Keratinocyte (primary cell): Measurements from ENCODE around the gene EPHB3. TPM values are rescaled to one million over a fixed set of nuclear protein-coding genes. Genes with fewer than 3 reads are reported as not detected.

ENCODE experiments used
- DNase-seq: peaks from one replicate; pipeline ENCODE4 v3.0.0-alpha.2; 2011; ENCODE audit warnings: low read depth, missing footprints, low spot score
- FAIRE-seq: peaks from 2 replicates; lab custom pipeline; 2011; peaks lifted over from hg19 to GRCh38; lab: Jason Lieb, UNC
- H2AFZ ChIP-seq: 2 replicates; pipeline ENCODE4 v1.6.0; 2012; ENCODE audit warnings: low read length, control low read depth, inconsistent platforms; ENCODE audit not compliant: control insufficient read depth
- H3K27ac ChIP-seq: 2 replicates; pipeline ENCODE4 v1.5.1; 2011; ENCODE audit warnings: low read length; ENCODE audit not compliant: control insufficient read depth, insufficient read depth
- H3K27me3 ChIP-seq: 3 replicates; pipeline ENCODE4 v1.6.0; 2011; ENCODE audit warnings: low read length; ENCODE audit not compliant: control insufficient read depth, insufficient read depth; ENCODE audit errors: extremely low read depth
- H3K36me3 ChIP-seq, 2 experiments: 2 replicates in 1 of 2; 3 replicates in 1 of 2; pipeline ENCODE4 v1.5.1; 2011; ENCODE audit warnings: low read length in 2 of 2, mild to moderate bottlenecking in 1 of 2; ENCODE audit not compliant: control insufficient read depth in 2 of 2, insufficient read depth in 2 of 2; ENCODE audit errors: extremely low read depth in 1 of 2
- H3K4me1 ChIP-seq: 3 replicates; pipeline ENCODE4 v1.5.1; 2011; ENCODE audit warnings: low read length; ENCODE audit not compliant: control insufficient read depth, insufficient read depth; ENCODE audit errors: extremely low read depth
- H3K4me2 ChIP-seq: 3 replicates; pipeline ENCODE4 v1.6.0; 2011; ENCODE audit warnings: low read depth, low read length; ENCODE audit not compliant: control insufficient read depth, insufficient read depth; ENCODE audit errors: extremely low read depth
- H3K4me3 ChIP-seq, 3 experiments: fragments of 200-600 bp in 1 of 3; sonication (generic) in 1 of 3; 2 replicates in 2 of 3; 3 replicates in 1 of 3; pipeline ENCODE4 v1.5.1; 2011 to 2016; ENCODE audit warnings: low read length in 3 of 3, mild to moderate bottlenecking in 3 of 3, control low read depth in 2 of 3, inconsistent platforms in 1 of 3, low read depth in 1 of 3, mixed read lengths in 1 of 3, mixed run types in 1 of 3, moderate library complexity in 1 of 3; ENCODE audit not compliant: control insufficient read depth in 2 of 3, insufficient read depth in 2 of 3; ENCODE audit errors: extremely low read depth in 1 of 3
- H3K79me2 ChIP-seq: 2 replicates; pipeline ENCODE4 v1.6.0; 2012; ENCODE audit warnings: low read length; ENCODE audit not compliant: control insufficient read depth, insufficient read depth
- H3K9ac ChIP-seq: 3 replicates; pipeline ENCODE4 v1.6.0; 2011; ENCODE audit warnings: low read length; ENCODE audit not compliant: control insufficient read depth, insufficient read depth; ENCODE audit errors: extremely low read depth
- H3K9me1 ChIP-seq: 3 replicates; pipeline ENCODE4 v1.6.0; 2011; ENCODE audit warnings: low read length; ENCODE audit not compliant: control insufficient read depth, insufficient read depth; ENCODE audit errors: extremely low read depth
- H3K9me3 ChIP-seq: 2 replicates; pipeline ENCODE4 v1.5.1; 2012; ENCODE audit warnings: low read depth, low read length; ENCODE audit not compliant: control insufficient read depth
- H4K20me1 ChIP-seq: 3 replicates; pipeline ENCODE4 v1.6.0; 2011; ENCODE audit warnings: low read length; ENCODE audit not compliant: control insufficient read depth, insufficient read depth; ENCODE audit errors: extremely low read depth
- CTCF ChIP-seq, 3 experiments: IDR thresholded peaks in 1 of 3; conservative IDR thresholded peaks in 1 of 3; optimal IDR thresholded peaks in 1 of 3; 2 replicates in 2 of 3; 3 replicates in 1 of 3; pipeline versions ENCODE3 to v1.5.1; 2011; ENCODE audit warnings: low read length in 3 of 3, mild to moderate bottlenecking in 3 of 3, moderate library complexity in 2 of 3, control low read depth in 1 of 3, inconsistent platforms in 1 of 3; ENCODE audit not compliant: insufficient read depth in 2 of 3; ENCODE audit errors: extremely low read depth in 1 of 3
- EZH2 ChIP-seq: IDR thresholded peaks from one replicate; pipeline ENCODE4 v1.6.1; 2012; ENCODE audit warnings: inconsistent platforms, mild to moderate bottlenecking, low read length, moderate library complexity
- dilution Hi-C: fragments of 300-500 bp; cut with MboI; formaldehyde crosslinking; loops from one replicate; pipeline ENCODE4 v1.7.0; 2020; ENCODE audit warnings: low sequenced_read_pairs; ENCODE audit not compliant: extremely low pct_ligation_motif_present
- polyA plus RNA-seq, 5 experiments: library from polyadenylated mRNA; depleted of rRNA in 3 of 5; stranded (reverse) in 3 of 5; stranded (forward) in 1 of 5; unstranded in 1 of 5; fragments of >200 nt; gene quantifications; 1 replicate in 1 of 5; 2 replicates in 3 of 5; 3 replicates in 1 of 5; pipeline versions ENCODE4 v1.2.1 to v1.2.3, GENCODE V29; 2011 to 2012; ENCODE audit warnings: missing spikeins in 2 of 5, low read depth in 1 of 5, low replicate concordance in 1 of 5

The EPHB3 gene
- polyA plus RNA-seq, 1 donor (not counting 4 experiments of a cell fraction or from before 2014, with no cell fraction given): 2.2 TPM

GRCh38 chr3:184586851-184587250 is 25.3 kb downstream of the EPHB3 start:
- Histone ChIP-seq H3K27ac (no peak overlapping the region), H3K79me2 (no peaks in the 10 kb centered on the region), H3K9me3 (no peaks in the 10 kb centered on the region), H4K20me1 (no peaks in the 10 kb centered on the region), H3K27me3 (no peaks in the 10 kb centered on the region), H3K9me1 (no peaks in the 10 kb centered on the region), H2AFZ (no peak overlapping the region), H3K4me1 (peaks cover 31% of the 10 kb centered on the region), H3K9ac (no peak overlapping the region), H3K4me2 (no peak overlapping the region), H3K4me3 (no peak overlapping the region), H3K36me3 (peaks cover under 1 to 2% of the 10 kb centered on the region in 2 experiments)
- no peak for DNase-seq
- TF ChIP-seq EZH2 (no peak), CTCF (optimal IDR thresholded peaks at IDR 0.05 in 1 of 3, IDR thresholded peaks at IDR 0.05 in 1 of 3, conservative IDR thresholded peaks at IDR 0.05 in 1 of 3; ENCODE audit: extremely low read depth in 1 of 3, insufficient read depth in 2 of 3, low read length in 3 of 3) (no peak)
- FAIRE-seq: no peak
- dilution Hi-C loops: no loop called here

- Histone ChIP-seq H4K20me1 (no peaks in the 10 kb centered on the region), H3K9me3 (no peaks in the 10 kb centered on the region), H3K9me1 (no peaks in the 10 kb centered on the region), H3K79me2 (no peaks in the 10 kb centered on the region), H3K27ac (no peak overlapping the region), H2AFZ (no peak overlapping the region), H3K36me3 (no peaks in the 10 kb centered on the region), H3K4me2 (no peak overlapping the region), H3K4me3 (no peak overlapping the region), H3K4me1 (peaks cover 22% of the 10 kb centered on the region), H3K27me3 (no peaks in the 10 kb centered on the region), H3K9ac (no peak overlapping the region)
- dilution Hi-C loops: no loop called here
- FAIRE-seq (no peak), DNase-seq (no peak)
- TF ChIP-seq EZH2 (no peak), CTCF (optimal IDR thresholded peaks at IDR 0.05 in 1 of 3, IDR thresholded peaks at IDR 0.05 in 1 of 3, conservative IDR thresholded peaks at IDR 0.05 in 1 of 3; ENCODE audit: extremely low read depth in 1 of 3, insufficient read depth in 2 of 3, low read length in 3 of 3) (no peak)
Observed at GRCh38 chr3:184588776-184589175, 27.2 kb downstream of the EPHB3 start.
